Type B pancreatic cell (in vitro differentiated cells): ENCODE data around the gene ARL1. TPM values are rescaled to one million over a fixed set of nuclear protein-coding genes. Genes with fewer than 3 reads are reported as not detected.

ENCODE experiments used
- DNase-seq: peaks from one replicate; pipeline ENCODE4 v3.0.0; 2021; ENCODE audit warnings: mixed read lengths; ENCODE audit not compliant: unreplicated experiment; ENCODE audit errors: extremely low spot score
- H3K27ac Mint-ChIP-seq: 2 replicates; pipeline ENCODE4 v1.8.0; 2021; ENCODE audit warnings: mild to moderate bottlenecking, mixed read lengths
- H3K27me3 Mint-ChIP-seq: 2 replicates; pipeline ENCODE4 v1.8.0; 2021; ENCODE audit warnings: mixed read lengths
- H3K36me3 Mint-ChIP-seq: 2 replicates; pipeline ENCODE4 v1.8.0; 2021; ENCODE audit warnings: mixed read lengths
- H3K4me1 Mint-ChIP-seq: one replicate; pipeline ENCODE4 v1.8.0; 2021; ENCODE audit warnings: mixed read lengths; ENCODE audit not compliant: unreplicated experiment
- H3K4me3 Mint-ChIP-seq: 2 replicates; pipeline ENCODE4 v1.8.0; 2021; ENCODE audit warnings: mild to moderate bottlenecking, mixed read lengths
- H3K9me3 Mint-ChIP-seq: 2 replicates; pipeline ENCODE4 v1.8.0; 2021; ENCODE audit warnings: mixed read lengths
- CTCF ChIP-seq: fragments of 200-600 bp; sonication (generic); conservative IDR thresholded peaks from 2 replicates; pipeline ENCODE4 v1.5.0; 2021; ENCODE audit warnings: antibody characterized with exemption, mild to moderate bottlenecking
- total RNA-seq: library from RNA; stranded (reverse); gene quantifications from 2 replicates; pipeline ENCODE4 v1.2.1, GENCODE V29; 2021; ENCODE audit warnings: low replicate concordance

ARL1 gene
- total RNA-seq, 1 donor from 2014 or later: 80.5 TPM

- H3K4me3 Mint-ChIP-seq: no peak overlapping the region
- TF ChIP-seq CTCF: no peak
- H3K36me3 Mint-ChIP-seq: peaks cover 32% of the 10 kb centered on the region
- DNase-seq: no peak
- H3K27ac Mint-ChIP-seq: no peak overlapping the region
- no peaks in the 10 kb centered on the region for H3K4me1 Mint-ChIP-seq
- H3K9me3 Mint-ChIP-seq: no peaks in the 10 kb centered on the region
- H3K27me3 Mint-ChIP-seq: no peaks in the 10 kb centered on the region
These were observed 55.9 kb downstream of the ARL1 start for GRCh38 chr12:101351682-101352081.

GRCh38 chr12:101343893-101344292, 63.7 kb downstream of the ARL1 start:
- Mint-ChIP-seq H3K4me3 (no peak overlapping the region), H3K4me1 (no peaks in the 10 kb centered on the region), H3K36me3 (peaks cover 30% of the 10 kb centered on the region), H3K27ac (no peak overlapping the region), H3K27me3 (no peaks in the 10 kb centered on the region), H3K9me3 (no peaks in the 10 kb centered on the region)
- TF ChIP-seq CTCF: no peak
- DNase-seq: no peak

Other genes with a start within 250 kb of the ARL1 start
- 0.72 and 1.0 TPM in 2 replicates for gene SLC5A8, start 197.5 kb downstream of the ARL1 start, total RNA-seq
- 14.0 and 21.4 TPM in 2 replicates for gene UTP20, start 127.7 kb downstream of the ARL1 start, total RNA-seq
- not detected in 2 replicates for gene SPIC, start 67.6 kb upstream of the ARL1 start, total RNA-seq
- 5.2 and 18.0 TPM in 2 replicates for gene MYBPC1, start 187.2 kb upstream of the ARL1 start, total RNA-seq